HG03025 (cell line): Measurements from ENCODE around the gene PXYLP1.

Experiments
- ATAC-seq: cut with Tn5 transposase; IDR thresholded peaks from one replicate; pipeline ENCODE4 v1.9.1; 2021; ENCODE audit warnings: mild to moderate bottlenecking, moderate library complexity; ENCODE audit not compliant: unreplicated experiment, low FRiP score

Gene PXYLP1

DNA sequence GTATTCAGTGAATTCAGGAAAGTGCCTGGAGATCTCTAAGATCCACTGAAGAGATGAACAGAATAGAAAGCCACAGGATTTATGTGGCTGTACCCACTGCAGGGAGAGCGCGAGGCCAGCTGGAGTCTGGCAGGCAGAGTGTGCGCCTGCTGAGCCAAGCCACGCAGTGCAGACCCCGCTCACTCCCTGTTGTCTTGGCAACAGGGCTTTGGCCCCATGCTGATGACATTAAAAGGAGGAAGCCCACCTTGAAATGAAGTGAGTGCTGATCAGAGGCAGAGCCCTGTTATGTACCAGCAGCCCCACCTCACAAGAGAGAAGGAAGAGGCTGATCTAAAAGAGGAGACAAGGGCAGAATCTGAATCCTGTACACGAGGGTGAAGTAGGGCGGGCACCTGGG is 36.7 kb downstream of the PXYLP1 start:
- ATAC-seq, result no peak

DNA sequence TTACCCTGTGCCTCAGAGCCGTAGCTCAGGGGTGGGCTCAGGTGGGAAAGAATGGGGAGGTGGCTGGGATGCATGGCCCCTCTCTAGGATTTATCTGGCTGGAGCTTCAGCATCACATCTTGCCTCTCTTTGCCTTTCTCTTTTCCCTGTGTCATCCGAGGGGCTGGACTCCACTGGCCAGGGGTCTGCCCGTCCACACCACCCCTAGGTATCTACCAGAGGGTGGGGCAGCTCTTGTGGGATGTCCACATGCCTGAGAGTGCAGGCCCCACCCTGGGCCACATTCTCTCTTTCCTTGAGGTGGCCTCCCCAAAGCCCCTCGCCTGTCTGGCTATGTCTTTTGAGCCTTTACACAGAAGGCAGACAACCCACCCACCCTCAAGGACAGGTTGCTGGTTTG is 37.2 kb downstream of the PXYLP1 start:
- ATAC-seq, result no peak

DNA sequence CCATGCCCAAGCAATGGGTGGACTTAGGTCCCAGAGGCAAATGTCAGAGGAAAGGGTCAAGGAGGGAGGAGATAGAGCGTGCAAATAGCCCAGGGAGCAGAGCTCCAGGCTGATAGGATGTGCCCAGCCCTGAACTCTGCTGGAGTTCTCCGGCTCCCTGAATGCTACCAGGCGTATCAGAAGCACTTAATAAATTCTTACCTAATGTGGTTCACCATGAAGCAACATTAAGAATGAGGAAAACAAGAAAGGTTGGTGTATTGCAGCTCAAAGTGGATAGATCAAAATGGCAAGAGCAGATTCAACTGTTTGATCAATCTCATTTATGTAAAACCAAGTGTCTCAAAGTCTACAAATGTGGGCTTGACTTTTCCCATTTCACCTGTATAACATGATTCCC is 38.3 kb downstream of the PXYLP1 start:
- ATAC-seq, result no peak

DNA sequence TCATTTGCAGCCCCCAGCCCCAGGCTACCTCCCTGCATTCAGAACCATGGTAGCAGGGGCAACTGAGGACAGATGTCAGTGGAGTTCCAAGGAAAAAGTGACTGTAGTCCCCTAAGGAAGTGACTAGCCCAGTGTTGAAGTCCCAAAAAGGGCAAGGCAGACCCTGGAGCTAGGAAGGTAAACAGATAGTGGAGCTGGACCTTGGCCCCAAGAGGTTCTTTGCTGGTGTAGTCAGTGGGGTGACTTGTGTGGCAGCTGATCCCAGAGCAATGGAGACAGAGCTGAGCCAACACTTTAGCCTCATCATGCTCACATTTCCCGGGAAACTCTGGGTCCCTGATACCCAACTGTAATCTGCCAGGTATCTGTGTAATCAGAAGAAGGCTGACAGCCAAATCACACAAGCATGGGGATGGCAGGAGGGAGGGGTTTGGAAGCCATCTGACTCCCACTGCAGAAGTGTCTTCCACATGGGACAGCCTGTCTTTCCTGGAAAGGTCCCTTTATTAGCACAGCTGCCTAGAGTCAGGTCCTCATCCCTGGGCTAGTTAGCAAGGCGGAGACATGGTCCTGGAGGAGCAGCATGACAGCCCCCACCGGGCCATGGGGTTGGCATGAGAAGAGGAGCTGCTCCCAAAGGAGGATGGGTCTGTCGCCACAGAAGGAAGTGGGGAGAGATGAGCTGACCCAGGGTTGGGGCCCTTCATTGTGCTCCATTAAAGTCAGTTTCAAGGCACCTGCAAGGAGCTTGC is 39.8 kb downstream of the PXYLP1 start:
- no peak for ATAC-seq

DNA sequence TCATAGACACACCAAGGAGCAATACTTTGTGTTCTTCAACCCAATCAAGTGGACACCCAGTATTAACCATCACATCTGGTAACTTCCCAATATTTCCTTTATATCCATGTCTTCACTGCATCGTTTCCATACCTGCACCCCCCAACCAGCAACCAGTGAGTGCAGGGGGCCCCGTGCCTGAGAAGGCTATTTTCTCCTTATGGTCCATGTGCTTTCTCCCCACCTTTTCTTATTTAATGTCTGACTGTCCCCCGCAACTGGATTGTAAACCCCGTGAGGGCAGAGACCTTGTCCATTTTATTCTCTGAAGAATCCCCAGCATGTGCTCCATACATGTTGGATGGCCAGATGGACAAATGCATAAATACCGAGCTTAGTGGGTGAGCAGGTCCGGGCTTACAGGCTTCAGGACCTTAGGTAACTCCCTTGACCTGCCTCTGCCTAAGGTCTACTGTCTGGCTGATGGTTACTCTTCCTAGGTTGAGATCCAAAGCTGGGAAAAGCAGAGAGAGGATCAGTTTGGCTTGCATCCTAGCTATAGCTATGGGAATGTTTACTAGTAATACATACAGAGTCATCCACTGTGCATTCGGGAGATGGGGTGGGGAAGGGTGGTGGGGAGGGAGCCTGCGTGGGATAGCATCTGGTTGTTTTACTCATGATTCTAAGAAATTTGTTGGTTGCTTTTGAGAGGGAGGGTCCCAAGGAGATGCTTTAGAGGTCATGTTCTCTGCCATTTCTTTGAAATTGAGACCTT is 41.5 kb downstream of the PXYLP1 start:
- ATAC-seq, result no peak

DNA sequence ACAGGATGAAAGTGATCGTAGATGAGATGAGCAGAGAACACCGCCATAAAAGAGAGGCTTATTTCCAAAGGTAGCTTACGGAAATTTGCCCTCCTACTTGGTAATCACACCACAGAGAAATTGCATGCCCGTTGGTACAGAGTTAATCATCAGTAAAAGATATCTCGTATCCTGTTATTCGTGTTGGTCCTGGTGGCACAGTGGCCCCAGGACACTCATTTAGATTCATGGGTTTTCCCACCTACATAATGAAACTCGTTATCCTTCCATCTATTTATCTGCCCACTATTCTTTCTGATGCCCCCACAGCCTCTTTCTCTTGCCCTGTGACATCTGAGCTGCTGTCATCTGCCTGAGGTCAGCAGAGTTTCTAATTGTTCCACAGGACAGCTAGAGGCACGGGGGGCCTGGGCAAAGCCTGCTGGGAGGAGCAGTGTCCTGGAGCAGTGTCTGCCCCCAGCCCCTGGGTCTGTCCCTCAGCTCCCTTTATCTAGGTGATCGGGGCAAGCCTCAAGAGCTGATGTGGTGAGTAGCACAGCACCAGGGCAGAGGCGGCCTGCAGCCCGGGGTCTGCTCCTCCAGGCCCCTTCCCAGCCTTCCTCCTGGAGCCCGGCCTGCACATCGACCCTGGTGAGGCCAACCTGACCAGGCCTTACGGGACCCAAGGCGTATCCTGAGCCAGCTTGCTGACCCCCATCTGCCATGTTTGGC is 42.2 kb downstream of the PXYLP1 start:
- no peak for ATAC-seq

DNA sequence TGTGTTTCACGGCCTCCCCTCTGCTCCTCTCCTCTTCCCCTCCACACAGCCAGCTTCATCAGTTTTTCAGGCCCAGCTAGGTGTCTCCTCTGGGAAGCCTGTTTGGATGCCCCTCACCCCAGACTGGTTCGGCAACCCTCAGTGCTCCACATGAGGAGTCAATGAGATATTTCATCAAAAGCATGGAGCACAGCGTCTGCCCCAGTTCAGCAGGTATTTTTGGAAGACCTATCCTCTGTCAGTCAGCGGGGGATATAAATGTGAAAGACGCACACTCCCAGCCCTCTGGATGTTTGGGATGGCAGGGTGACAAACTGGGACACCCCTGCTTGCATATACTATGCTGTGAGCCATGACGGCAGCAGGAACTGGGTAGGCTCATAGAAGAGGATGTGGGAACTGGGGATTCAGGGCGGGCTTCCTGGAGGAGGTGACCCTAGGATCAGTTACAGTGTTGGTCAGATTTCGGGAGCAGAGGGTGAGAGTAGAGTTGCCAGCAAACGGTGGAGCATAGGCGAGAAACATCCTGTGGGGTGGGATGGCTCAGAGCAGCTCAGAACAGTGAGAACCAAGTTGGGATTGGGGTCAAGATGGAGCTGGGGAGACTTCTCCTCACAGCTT is 42.9 kb downstream of the PXYLP1 start:
- no peak for ATAC-seq

DNA sequence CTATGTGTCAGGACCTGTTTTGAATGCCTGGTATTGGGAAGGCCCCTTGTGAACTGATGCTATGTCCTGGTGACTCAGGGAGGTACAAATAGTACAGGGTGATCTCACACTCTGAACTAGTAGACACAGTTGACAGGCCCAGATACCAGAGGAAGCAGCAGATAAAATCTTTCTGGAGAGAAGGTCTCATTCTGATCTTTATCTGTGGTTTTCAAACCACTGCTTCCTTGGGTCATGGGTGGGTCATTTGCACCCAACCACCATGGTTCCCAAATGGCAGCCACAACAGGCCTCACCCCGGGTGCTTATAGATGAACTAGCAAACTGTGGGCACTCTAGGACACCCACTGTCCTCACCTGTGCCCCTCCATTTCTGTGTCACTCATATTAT is 43.4 kb downstream of the PXYLP1 start:
- ATAC-seq, result no peak

DNA sequence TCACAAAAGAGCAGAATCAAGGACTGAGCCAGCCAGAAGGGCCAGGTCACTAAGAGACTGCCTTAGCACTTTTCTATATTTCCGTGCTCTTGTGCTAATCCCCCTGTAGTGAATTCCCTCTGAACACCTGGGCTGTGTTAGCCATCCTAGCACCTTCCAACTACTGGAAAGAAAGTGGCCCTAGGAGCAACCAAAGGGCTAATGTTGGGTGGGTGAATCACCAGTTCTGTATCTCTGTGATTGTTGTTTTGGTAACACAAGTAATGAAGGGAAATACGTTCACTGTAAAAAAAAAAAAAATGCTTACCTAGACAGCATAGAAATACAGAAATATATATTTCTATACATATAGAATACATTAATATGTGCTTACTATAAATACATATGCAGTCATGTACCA is 43.9 kb downstream of the PXYLP1 start:
- no peak for ATAC-seq

DNA sequence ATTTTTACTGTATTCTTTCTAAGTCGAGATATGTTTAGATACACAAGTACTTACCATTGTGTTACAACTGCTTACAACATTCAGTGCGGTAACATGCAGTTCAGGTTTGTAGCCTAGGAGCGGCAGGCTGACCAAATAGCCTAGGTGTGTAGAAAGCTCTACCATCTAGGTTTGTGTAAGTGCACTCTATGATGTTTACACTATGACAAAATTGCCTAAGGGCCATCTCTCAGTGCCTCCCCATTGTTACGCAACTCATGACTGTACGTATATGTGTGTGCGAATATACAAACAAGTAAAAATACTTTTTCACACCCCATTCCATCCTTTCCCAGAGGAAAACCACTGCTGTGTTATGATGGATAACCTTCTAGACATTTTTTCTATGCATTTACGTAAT is 44.3 kb downstream of the PXYLP1 start:
- ATAC-seq, result no peak

DNA sequence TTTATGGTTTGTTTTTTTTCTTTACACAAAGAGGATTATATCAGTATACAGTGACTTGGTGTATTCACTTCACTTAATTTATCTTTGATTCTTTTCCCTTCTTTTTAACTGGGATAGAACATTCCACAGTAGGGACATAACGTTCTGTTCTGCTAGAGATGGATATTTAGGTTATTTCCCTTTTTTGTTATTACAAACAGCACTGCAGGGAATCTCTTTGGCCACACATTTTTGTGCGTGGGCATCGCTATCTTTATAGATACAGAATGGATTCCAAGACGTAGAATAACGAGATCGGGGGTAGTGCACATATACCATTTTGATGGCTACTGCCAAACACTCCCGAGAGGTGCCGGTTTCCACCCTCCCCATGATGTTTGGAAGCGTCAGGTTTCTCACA is 44.8 kb downstream of the PXYLP1 start:
- no peak for ATAC-seq

DNA sequence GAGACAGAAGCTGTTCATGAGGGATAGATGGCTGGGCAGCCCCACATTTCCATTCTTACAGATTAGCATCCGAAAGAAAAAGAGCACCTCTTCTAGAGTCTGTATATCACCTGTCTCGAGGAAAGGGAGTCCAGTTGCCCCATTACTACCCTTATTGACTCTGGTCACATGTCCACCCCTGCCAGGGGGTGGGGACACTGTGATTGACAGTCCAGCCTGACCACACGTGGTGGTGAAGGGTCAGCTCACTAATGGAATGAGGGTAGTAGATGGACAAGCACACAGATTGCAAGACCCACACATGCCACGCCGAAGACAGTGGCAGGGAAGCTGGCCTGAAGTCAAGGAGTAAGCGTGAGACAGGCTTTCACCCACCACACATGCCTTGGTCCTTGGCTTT is 45.8 kb downstream of the PXYLP1 start:
- no peak for ATAC-seq

DNA sequence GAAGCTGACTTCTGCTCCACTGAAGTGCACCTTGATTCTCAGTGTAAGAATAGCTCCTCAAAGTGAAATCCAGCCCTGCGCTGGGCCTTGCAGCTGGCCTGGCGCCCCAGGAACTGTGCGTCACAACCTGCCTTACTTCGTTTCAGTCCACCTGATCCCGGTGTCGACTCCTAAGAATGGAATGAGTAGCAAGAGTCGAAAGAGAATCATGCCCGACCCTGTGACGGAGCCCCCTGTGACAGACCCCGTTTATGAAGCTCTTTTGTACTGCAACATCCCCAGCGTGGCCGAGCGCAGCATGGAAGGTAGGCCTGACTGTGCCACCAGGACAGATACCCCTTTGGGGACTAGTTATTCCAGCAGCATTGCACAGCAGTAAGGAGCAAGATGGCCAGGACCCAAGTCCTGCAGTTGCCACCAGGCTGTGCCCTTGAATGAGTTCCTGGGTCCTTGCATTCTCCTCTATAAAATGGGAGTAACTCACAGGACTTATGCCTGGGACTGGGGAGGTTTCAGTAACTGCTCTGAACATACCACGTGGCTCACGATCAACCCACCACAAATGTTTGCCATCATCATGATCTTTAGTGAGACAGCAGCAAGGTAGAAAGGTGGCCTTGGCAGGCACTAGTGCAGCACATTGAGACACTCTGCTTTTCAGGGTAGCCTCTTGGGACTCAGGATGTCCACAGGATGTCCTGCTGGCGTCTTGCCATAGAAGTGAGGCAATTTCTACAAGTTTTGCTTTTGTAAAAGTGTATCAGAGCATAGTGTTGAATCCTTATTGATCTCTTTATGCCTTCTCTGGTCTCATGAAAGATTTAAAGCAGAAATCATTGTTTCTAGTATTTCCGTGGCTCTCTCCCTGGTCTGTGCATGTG is 46.8 kb downstream of the PXYLP1 start:
- no peak for ATAC-seq

DNA sequence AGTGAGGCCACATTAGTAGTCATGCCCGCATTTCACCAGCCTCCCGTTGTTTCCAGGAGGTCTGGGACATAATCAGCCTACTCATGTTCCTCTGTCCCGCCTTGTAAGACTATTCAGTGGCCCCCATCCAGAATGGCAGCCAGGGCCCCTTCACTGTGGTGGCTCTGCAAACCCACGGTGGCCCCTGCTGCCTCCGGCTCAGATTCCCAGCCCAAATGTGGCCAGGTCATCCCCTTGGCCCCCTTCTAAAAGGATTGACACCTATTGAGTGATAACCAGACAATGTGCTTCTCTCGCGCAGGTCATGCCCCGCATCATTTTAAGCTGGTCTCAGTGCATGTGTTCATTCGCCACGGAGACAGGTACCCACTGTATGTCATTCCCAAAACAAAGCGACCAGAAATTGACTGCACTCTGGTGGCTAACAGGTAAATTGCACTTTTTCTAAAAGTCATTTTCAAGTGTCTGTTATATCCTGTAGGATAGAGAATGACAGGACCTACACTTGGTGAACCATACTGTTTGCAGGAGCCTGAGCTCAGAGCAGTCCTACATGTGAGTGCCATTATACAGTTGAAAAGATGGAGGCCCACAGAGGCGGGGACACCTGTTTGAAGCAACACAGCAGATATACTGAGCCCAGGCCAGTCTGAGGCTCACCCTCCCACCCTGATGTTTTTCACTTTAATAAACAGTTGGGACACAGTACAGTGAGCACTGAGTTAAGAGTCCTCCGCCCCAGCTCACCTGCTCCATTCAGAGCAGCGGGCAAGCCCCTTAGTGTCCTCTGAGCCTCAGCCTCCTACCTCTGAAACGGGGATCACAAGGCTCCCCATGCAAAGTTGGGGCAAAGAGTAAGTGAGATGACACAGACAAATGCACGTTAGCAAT is 47.7 kb downstream of the PXYLP1 start:
- no peak for ATAC-seq

DNA sequence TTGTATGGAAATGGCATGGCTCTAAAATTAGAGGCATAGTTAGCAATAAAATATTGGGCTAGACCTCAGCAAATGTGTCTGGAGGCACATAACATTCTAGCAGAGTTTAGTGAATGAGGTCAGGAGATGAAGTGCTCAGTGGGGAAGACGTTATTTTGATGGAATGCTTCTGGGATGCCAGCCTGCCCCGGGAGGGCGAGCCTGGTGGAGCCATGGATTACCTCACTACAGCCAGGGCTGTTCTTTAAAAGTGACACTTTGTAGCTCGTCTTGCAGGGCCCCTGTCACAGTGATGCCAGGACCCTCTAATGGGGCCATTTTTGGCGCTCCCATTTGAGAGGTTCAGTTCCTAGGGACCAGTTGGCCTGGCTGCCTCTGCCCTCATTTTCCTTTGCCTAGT is 48.5 kb downstream of the PXYLP1 start:
- ATAC-seq, result no peak

DNA sequence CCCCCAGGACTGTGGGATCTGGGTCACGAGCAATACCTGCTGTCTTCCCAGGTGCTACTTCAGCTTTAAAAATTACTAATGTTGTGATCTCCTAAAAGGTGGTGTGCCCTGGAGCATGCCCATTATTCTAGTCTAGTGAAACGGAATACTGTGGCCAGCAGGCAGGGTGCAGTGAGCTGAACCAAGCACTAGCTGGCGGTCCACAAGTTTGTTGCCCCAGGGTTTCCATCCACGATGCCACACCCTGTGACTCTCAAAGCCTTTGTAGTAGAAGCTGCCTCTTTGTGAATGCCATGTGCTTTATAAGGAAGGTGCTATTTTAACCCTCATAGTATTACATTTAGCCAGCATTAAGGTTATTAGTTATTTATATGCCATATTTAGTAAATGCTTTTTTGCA is 49.1 kb downstream of the PXYLP1 start:
- ATAC-seq, result no peak

DNA sequence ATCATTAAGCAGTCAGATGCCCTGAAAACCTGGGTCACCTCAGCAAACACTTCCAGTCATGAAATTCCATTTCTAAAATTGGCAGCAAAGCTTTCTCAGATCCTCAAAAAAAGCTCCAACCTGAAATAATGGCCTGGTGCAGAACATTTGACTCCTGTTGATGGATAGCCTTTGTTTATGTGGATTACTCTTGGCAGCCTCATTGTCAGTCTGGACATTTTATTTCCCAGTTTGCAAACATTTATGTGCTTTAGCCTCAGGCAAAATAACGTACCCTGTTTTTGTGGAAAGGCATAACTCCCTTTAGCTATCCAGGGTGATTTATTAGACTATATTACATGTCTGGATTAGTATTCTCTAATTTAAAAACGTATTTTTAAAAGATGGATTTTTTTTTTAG is 53.9 kb downstream of the PXYLP1 start:
- ATAC-seq, result no peak

DNA sequence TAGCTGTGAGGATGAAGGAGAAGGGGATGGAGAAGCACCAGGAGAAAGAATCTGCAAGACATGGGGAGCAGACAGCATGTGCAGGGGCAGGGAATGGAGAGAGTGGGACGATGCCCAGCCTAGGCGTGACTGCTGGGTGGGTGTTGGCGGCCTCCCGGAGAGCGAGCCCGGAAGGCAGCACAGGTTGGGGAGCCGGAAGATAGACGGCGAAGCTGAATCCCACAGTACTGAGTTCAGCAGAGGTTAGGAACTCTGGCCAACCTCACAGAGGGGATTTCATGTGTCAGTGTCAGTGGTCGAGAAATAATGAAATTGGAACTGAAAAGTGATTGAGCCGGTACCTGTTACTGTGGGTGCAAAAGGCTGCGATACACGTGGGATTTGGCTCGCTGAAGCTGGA is 55.2 kb downstream of the PXYLP1 start:
- ATAC-seq, result no peak

DNA sequence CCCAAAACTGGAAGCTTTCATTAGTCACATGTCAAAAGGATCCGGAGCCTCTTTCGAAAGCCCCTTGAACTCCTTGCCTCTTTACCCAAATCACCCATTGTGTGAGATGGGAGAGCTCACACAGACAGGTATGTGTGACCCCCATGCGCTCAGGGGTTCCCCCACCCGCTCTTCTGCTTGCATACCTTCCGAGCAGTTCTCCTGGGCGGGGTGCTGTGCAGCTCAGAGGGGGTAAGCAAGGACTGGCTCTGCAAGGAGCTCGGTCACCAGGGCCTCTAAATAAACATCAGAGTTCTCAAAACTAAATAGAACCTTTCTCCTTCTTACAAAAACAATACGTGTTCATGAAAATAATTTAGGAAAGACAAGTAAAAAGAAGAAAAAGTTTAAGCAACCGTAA is 55.7 kb downstream of the PXYLP1 start:
- no peak for ATAC-seq
